PC-3 (cell line): ENCODE data around the gene MYO1H. TPM values are rescaled to one million over a fixed set of nuclear protein-coding genes. Genes with fewer than 3 reads are reported as not detected.

ENCODE experiments used
- ATAC-seq: fragments of 200-7000 bp; cut with Tn5 transposase; 2 replicates; pipeline ENCODE4 v1.9.1; 2020; ENCODE audit warnings: mild to moderate bottlenecking, moderate library complexity
- BruUV-seq: library from RNA; stranded (reverse); fragments of 400-500 nt; replicated peaks from 2 replicates; lab custom pipeline; 2021; lab: Mats Ljungman, UMichigan
- CTCF ChIA-PET: fragments of 300-600 bp; sonication (Branson Sonifier 250); formaldehyde crosslinking; loops from one replicate; lab custom pipeline; 2022; ENCODE audit warnings: antibody characterized with exemption; lab: Charles Lee
- POLR2A ChIA-PET: fragments of 300-600 bp; sonication (Branson Sonifier 250); formaldehyde crosslinking; loops from one replicate; lab custom pipeline; 2022; ENCODE audit warnings: antibody characterized with exemption; ENCODE audit not compliant: unreplicated experiment; lab: Charles Lee
- DNase-seq: peaks from one replicate; pipeline ENCODE4 v3.0.0-alpha.2; 2015
- H2AFZ ChIP-seq: fragments of 300-600 bp; sonication (generic); 2 replicates; pipeline ENCODE4 v1.6.0; 2016; ENCODE audit warnings: antibody characterized with exemption, low read length
- H3F3A ChIP-seq: fragments of 300-600 bp; sonication (generic); one replicate; pipeline ENCODE4 v1.6.0; 2017; ENCODE audit warnings: antibody characterized with exemption, low read length, control low read depth, mild to moderate bottlenecking; ENCODE audit not compliant: unreplicated experiment
- H3K27ac ChIP-seq: fragments of 300-600 bp; sonication (generic); 2 replicates; pipeline ENCODE4 v1.5.1; 2016; ENCODE audit warnings: mild to moderate bottlenecking, low read length
- H3K27me3 ChIP-seq: fragments of 300-600 bp; sonication (generic); 2 replicates; pipeline ENCODE4 v1.6.1; 2016; ENCODE audit warnings: low read length, mixed read lengths
- H3K36me3 ChIP-seq: fragments of 300-600 bp; sonication (generic); 2 replicates; pipeline ENCODE4 v1.6.1; 2016; ENCODE audit warnings: low read depth, mixed run types, low read length, mixed read lengths
- H3K4me1 ChIP-seq: fragments of 300-600 bp; sonication (generic); 2 replicates; pipeline ENCODE4 v1.5.1; 2016; ENCODE audit warnings: low read length; ENCODE audit not compliant: insufficient read depth
- H3K4me2 ChIP-seq: fragments of 300-600 bp; sonication (generic); 2 replicates; pipeline ENCODE4 v1.6.0; 2016; ENCODE audit warnings: low read length
- H3K4me3 ChIP-seq: fragments of 300-600 bp; sonication (generic); 2 replicates; pipeline ENCODE4 v1.5.1; 2016; ENCODE audit warnings: mild to moderate bottlenecking, low read length, mixed read lengths
- H3K79me2 ChIP-seq: fragments of 300-600 bp; sonication (generic); 2 replicates; pipeline ENCODE4 v1.6.1; 2017; ENCODE audit warnings: low read length, mixed read lengths
- H3K9ac ChIP-seq: fragments of 300-600 bp; sonication (generic); 2 replicates; pipeline ENCODE4 v1.6.0; 2016; ENCODE audit warnings: mild to moderate bottlenecking, low read length
- H3K9me2 ChIP-seq: fragments of 300-600 bp; sonication (generic); replicated peaks from 2 replicates; pipeline ENCODE4 v1.6.1; 2016; ENCODE audit warnings: mixed run types, low read length, mixed read lengths
- H3K9me3 ChIP-seq: fragments of 300-600 bp; sonication (generic); 2 replicates; pipeline ENCODE4 v1.6.1; 2016; ENCODE audit warnings: low read length, mixed read lengths
- H4K20me1 ChIP-seq: fragments of 300-600 bp; sonication (generic); 2 replicates; pipeline ENCODE4 v1.6.1; 2016; ENCODE audit warnings: low read length, mixed read lengths
- CTCF ChIP-seq: fragments of 300-600 bp; sonication (generic); conservative IDR thresholded peaks from 2 replicates; pipeline ENCODE4 v1.5.1; 2017; ENCODE audit warnings: antibody characterized with exemption, low read depth, mild to moderate bottlenecking, low read length
- EZH2 ChIP-seq: fragments of 300-600 bp; sonication (generic); IDR thresholded peaks from one replicate; pipeline ENCODE4 v1.6.1; 2017; ENCODE audit warnings: antibody characterized with exemption, mild to moderate bottlenecking, low read length; ENCODE audit not compliant: unreplicated experiment
- EZH2phosphoT487 ChIP-seq: fragments of 300-600 bp; sonication (generic); IDR thresholded peaks from 2 replicates; pipeline ENCODE4 v1.6.1; 2018; ENCODE audit warnings: mild to moderate bottlenecking, antibody characterized with exemption, low read length, borderline replicate concordance
- intact Hi-C: fragments of 100-400 bp; cut with micrococcal nuclease; formaldehyde crosslinking; loops from 2 replicates; pipeline ENCODE4 v1.9.0; 2023
- total RNA-seq: library from RNA; depleted of rRNA; stranded (reverse); fragments of >200 nt; gene quantifications from 2 replicates; pipeline ENCODE4 v1.2.3, GENCODE V29; 2014

The MYO1H gene
- total RNA-seq, 1 experiment from 2014 or later: not detected

- ATAC-seq (peak; percentile 76), DNase-seq (peak; percentile 68)
- ChIA-PET CTCF (interaction anchor here (0.6 kb wide), 1 partner anchor 9 kb away, joined by 3 read pairs; no protein-coding TSS in a partner anchor), POLR2A (no interaction called here)
- peak overlapping the region; percentile 11; the same call in 1 of the 2 replicates for H3K9ac ChIP-seq
- peaks cover 23% of the 10 kb centered on the region for H3K4me1 ChIP-seq
- H3K36me3 ChIP-seq: peaks cover 18% of the 10 kb centered on the region
- no peaks in the 10 kb centered on the region for H3K9me3 ChIP-seq
- BruUV-seq: no TSS peak
- no peaks in the 10 kb centered on the region for H3K9me2 ChIP-seq
- no peaks in the 10 kb centered on the region for H4K20me1 ChIP-seq
- no peaks in the 10 kb centered on the region for H3K27me3 ChIP-seq
- H3F3A ChIP-seq: no peaks in the 10 kb centered on the region
- intact Hi-C loops: loop anchor here (1.0 kb wide), 3 partner anchors 17 to 31 kb away; no protein-coding TSS in a partner anchor
- peak overlapping the region; percentile 79 for H3K27ac ChIP-seq
- H2AFZ ChIP-seq: no peak overlapping the region
- H3K4me2 ChIP-seq: peak overlapping the region; percentile 20
- no peaks in the 10 kb centered on the region for H3K79me2 ChIP-seq
- no peak for TF ChIP-seq CTCF
- no peak for TF ChIP-seq EZH2
- no peak for TF ChIP-seq EZH2phosphoT487
- no peak overlapping the region for H3K4me3 ChIP-seq
These were observed 97.5 kb downstream of the MYO1H start for GRCh38 chr12:109445191-109445609.

GRCh38 chr12:109446869-109447268, 99.2 kb downstream of the MYO1H start:
- POLR2A ChIA-PET: no interaction called here
- DNase-seq: no peak
- H3K36me3 ChIP-seq: peaks cover 35% of the 10 kb centered on the region

More at GRCh38 chr12:109446869-109447268, 99.2 kb downstream of the MYO1H start:
- Histone ChIP-seq H3K4me3 (no peak overlapping the region), H3K4me1 (peaks cover 23% of the 10 kb centered on the region), H3K9ac (no peak overlapping the region), H3K79me2 (0 out of 2 replicates have a peak, but pooled peaks cover 7% of the 10 kb centered on the region), H4K20me1 (no peaks in the 10 kb centered on the region), H3K27ac (no peak overlapping the region), H3F3A (no peaks in the 10 kb centered on the region), H3K9me2 (no peaks in the 10 kb centered on the region), H3K9me3 (no peaks in the 10 kb centered on the region), H2AFZ (no peak overlapping the region), H3K27me3 (no peaks in the 10 kb centered on the region), H3K4me2 (no peak overlapping the region)
- TF ChIP-seq EZH2phosphoT487 (no peak), CTCF (no peak), EZH2 (no peak)
- no TSS peak for BruUV-seq
- no peak for ATAC-seq
- intact Hi-C loops: no loop called here
- CTCF ChIA-PET: no interaction called here
